Neuronal stem cell (in vitro differentiated cells): Measurements from ENCODE around the gene DOK3. TPM values are rescaled to one million over a fixed set of nuclear protein-coding genes. Genes with fewer than 3 reads are reported as not detected.

ENCODE experiments used
- DNase-seq: peaks from one replicate; pipeline ENCODE4 v3.0.0-alpha.2; 2013; ENCODE audit warnings: low spot score
- H2AFZ ChIP-seq: one replicate; pipeline ENCODE4 v1.6.1; 2013; ENCODE audit warnings: mild to moderate bottlenecking, low read length, inconsistent platforms
- H2AK5ac ChIP-seq: 2 replicates; pipeline ENCODE4 v1.6.1; 2013; ENCODE audit warnings: low read depth, mild to moderate bottlenecking, inconsistent platforms, low read length, moderate library complexity, mixed read lengths
- H2BK120ac ChIP-seq: 2 replicates; pipeline ENCODE4 v1.6.1; 2013; ENCODE audit warnings: low read depth, mild to moderate bottlenecking, inconsistent platforms, low read length, moderate library complexity, mixed read lengths
- H2BK12ac ChIP-seq: one replicate; pipeline ENCODE4 v1.6.1; 2013; ENCODE audit warnings: low read length, inconsistent platforms
- H2BK15ac ChIP-seq: 2 replicates; pipeline ENCODE4 v1.6.1; 2013; ENCODE audit warnings: mild to moderate bottlenecking, low read length, inconsistent platforms, mixed read lengths
- H2BK5ac ChIP-seq: one replicate; pipeline ENCODE4 v1.6.1; 2013; ENCODE audit warnings: inconsistent platforms, mild to moderate bottlenecking, low read length, moderate library complexity
- H3K14ac ChIP-seq: one replicate; pipeline ENCODE4 v1.6.1; 2013; ENCODE audit warnings: low read length, inconsistent platforms
- H3K18ac ChIP-seq: 2 replicates; pipeline ENCODE4 v1.6.1; 2013; ENCODE audit warnings: low read length, inconsistent platforms
- H3K23ac ChIP-seq: 2 replicates; pipeline ENCODE4 v1.6.1; 2013; ENCODE audit warnings: low read depth, mild to moderate bottlenecking, mixed read lengths, low read length, inconsistent platforms; ENCODE audit not compliant: poor library complexity
- H3K27ac ChIP-seq: replicated peaks from 3 replicates; pipeline ENCODE4 v1.5.1; 2013; ENCODE audit warnings: low read length, inconsistent platforms
- H3K27me3 ChIP-seq, 3 experiments: 2 replicates each; pipeline ENCODE4 v1.6.1; 2013; ENCODE audit warnings: low read length in 3 of 3, mild to moderate bottlenecking in 2 of 3, inconsistent platforms in 1 of 3, low read depth in 1 of 3, mixed read lengths in 1 of 3, moderate library complexity in 1 of 3; ENCODE audit not compliant: control insufficient read depth in 3 of 3, insufficient read depth in 3 of 3
- H3K36me3 ChIP-seq, 2 donors: replicated peaks in 1 of 2; 2 replicates each; pipeline ENCODE4 v1.6.1; 2013; ENCODE audit warnings: low read length in 2 of 2; ENCODE audit not compliant: control insufficient read depth in 2 of 2, insufficient read depth in 2 of 2
- H3K4ac ChIP-seq: 2 replicates; pipeline ENCODE4 v1.6.1; 2013; ENCODE audit warnings: inconsistent platforms, mild to moderate bottlenecking, low read length, moderate library complexity
- H3K4me1 ChIP-seq, 2 donors: 1 replicate in 1 of 2; 2 replicates in 1 of 2; pipeline ENCODE4 v1.6.1; 2013; ENCODE audit warnings: low read length in 2 of 2, low read depth in 1 of 2; ENCODE audit not compliant: control insufficient read depth in 2 of 2, insufficient read depth in 1 of 2
- H3K4me2 ChIP-seq: one replicate; pipeline ENCODE4 v1.6.1; 2013; ENCODE audit warnings: mild to moderate bottlenecking, low read length, inconsistent platforms; ENCODE audit not compliant: insufficient read depth, poor library complexity, severe bottlenecking
- H3K4me3 ChIP-seq, 2 donors: 2 replicates each; pipeline ENCODE4 v1.5.1; 2013; ENCODE audit warnings: low read length in 2 of 2, mild to moderate bottlenecking in 2 of 2, inconsistent platforms in 1 of 2, moderate library complexity in 1 of 2
- H3K79me1 ChIP-seq: one replicate; pipeline ENCODE4 v1.6.1; 2013; ENCODE audit warnings: low read depth, mild to moderate bottlenecking, inconsistent platforms, low read length, moderate library complexity
- H3K9ac ChIP-seq: one replicate; pipeline ENCODE4 v1.6.1; 2013; ENCODE audit warnings: mild to moderate bottlenecking, low read depth, low read length, inconsistent platforms; ENCODE audit not compliant: poor library complexity
- H3K9me3 ChIP-seq, 2 donors: replicated peaks in 1 of 2; 2 replicates each; pipeline versions ENCODE3 to v1.6.1; 2013; ENCODE audit warnings: low read length in 2 of 2, mild to moderate bottlenecking in 2 of 2, inconsistent platforms in 1 of 2, low read depth in 1 of 2, mixed read lengths in 1 of 2, moderate library complexity in 1 of 2; ENCODE audit not compliant: control insufficient read depth in 2 of 2, insufficient read depth in 1 of 2
- H4K8ac ChIP-seq: one replicate; pipeline ENCODE4 v1.6.1; 2013; ENCODE audit warnings: low read depth, mild to moderate bottlenecking, inconsistent platforms, low read length, moderate library complexity
- H4K91ac ChIP-seq: one replicate; pipeline ENCODE4 v1.6.1; 2013; ENCODE audit warnings: low read length, low read depth, mild to moderate bottlenecking, inconsistent platforms; ENCODE audit not compliant: poor library complexity
- WGBS, 2 donors: extraction: QIAGEN DNeasy Blood & Tissue Kit; methylation state at CpG; one replicate each; pipeline ENCODE4 v1.1.7; 2013; ENCODE audit warnings: missing lambda C conversion rate in 2 of 2, mixed read lengths in 1 of 2; ENCODE audit not compliant: insufficient read length in 2 of 2, insufficient replicate concordance in 1 of 2; ENCODE audit errors: extremely low coverage in 2 of 2; 5-methylcytosine and 5-hydroxymethylcytosine counted together
- polyA plus RNA-seq, 2 experiments: library from polyadenylated mRNA; stranded (reverse); fragments of 200-250 nt; gene quantifications; one replicate each; pipeline ENCODE4 v1.2.3, GENCODE V29; 2013

The DOK3 gene, protein sequence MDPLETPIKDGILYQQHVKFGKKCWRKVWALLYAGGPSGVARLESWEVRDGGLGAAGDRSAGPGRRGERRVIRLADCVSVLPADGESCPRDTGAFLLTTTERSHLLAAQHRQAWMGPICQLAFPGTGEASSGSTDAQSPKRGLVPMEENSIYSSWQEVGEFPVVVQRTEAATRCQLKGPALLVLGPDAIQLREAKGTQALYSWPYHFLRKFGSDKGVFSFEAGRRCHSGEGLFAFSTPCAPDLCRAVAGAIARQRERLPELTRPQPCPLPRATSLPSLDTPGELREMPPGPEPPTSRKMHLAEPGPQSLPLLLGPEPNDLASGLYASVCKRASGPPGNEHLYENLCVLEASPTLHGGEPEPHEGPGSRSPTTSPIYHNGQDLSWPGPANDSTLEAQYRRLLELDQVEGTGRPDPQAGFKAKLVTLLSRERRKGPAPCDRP
- 1.2 TPM for polyA plus RNA-seq (2013, experiment 1 of 2)
- polyA plus RNA-seq (2013, experiment 2 of 2), result 1.2 TPM

GRCh38 chr5:177509381-177509951 lies at the start of gene DOK3:
TSS of gene DOK3 (minus strand) at chr5:177509826. CDS start at chr5:177509540, 286 bp downstream.
- H3K79me1 ChIP-seq, result peaks cover 13% of the 10 kb centered on the region
- no peak within 1 kb of the TSS for H2BK120ac ChIP-seq
- peak within 1 kb of the TSS; percentile 37 for H2AK5ac ChIP-seq
- WGBS, 2 donors, result no CpG with 5 or more reads among the region's 20 CpGs
- no peak within 1 kb of the TSS for H3K27ac ChIP-seq
- H2BK12ac ChIP-seq, result peak within 1 kb of the TSS; percentile 97
- H2AFZ ChIP-seq, result no peak within 1 kb of the TSS
- H3K4me3 ChIP-seq, result peak within 1 kb of the TSS in 1 of 2 donors; percentile 12
- H3K9ac ChIP-seq, result peak within 1 kb of the TSS; percentile 72
- H3K36me3 ChIP-seq, result peaks cover 38 to 47% of the 10 kb centered on the region in 2 donors
- H3K27me3 ChIP-seq, result no peaks in the 10 kb centered on the region
- H3K4me1 ChIP-seq, result peaks cover 2 to 12% of the 10 kb centered on the region in 2 donors
- peak within 1 kb of the TSS; percentile 38 for H3K18ac ChIP-seq
- H4K91ac ChIP-seq, result no peak within 1 kb of the TSS
- H3K14ac ChIP-seq, result peak within 1 kb of the TSS; percentile 56
- no peak for DNase-seq
- no peak within 1 kb of the TSS for H3K4ac ChIP-seq
- H2BK15ac ChIP-seq, result no peak within 1 kb of the TSS
- no peak within 1 kb of the TSS for H4K8ac ChIP-seq
- peak within 1 kb of the TSS; percentile 49 for H3K23ac ChIP-seq
- H2BK5ac ChIP-seq, result peak within 1 kb of the TSS; percentile 75
- no peak within 1 kb of the TSS for H3K4me2 ChIP-seq
- H3K9me3 ChIP-seq, result no peaks in the 10 kb centered on the region

DNA sequence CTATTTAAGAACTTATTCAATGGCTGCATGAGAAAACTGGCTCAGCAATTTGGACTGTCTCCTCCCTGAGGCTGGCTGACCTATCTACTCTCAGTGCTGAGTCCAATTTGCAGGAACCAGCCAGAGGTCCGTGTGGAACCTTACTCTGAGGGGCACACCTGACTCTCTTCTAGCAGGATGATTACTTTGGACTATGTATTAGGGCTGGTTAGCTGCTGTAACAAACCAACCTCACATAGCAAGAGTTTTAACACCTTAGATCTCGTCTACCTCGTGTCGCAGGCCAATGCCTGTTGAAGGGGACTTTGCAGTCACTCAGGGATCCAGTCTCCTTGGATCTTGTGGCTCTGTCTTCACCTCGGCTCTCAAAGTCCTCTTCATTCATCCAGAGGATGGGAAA lies 48.2 kb upstream of the DOK3 start:
- no peak overlapping the region for H3K4ac ChIP-seq
- H2BK15ac ChIP-seq, result no peak overlapping the region
- peak overlapping the region; percentile 17 for H3K23ac ChIP-seq
- no peak for DNase-seq
- H3K9ac ChIP-seq, result no peak overlapping the region
- no peak overlapping the region for H3K4me2 ChIP-seq
- H3K14ac ChIP-seq, result no peak overlapping the region
- peaks cover 0 to 3% of the 10 kb centered on the region in 2 donors for H3K36me3 ChIP-seq
- H2AFZ ChIP-seq, result no peak overlapping the region
- H4K91ac ChIP-seq, result no peak overlapping the region
- H4K8ac ChIP-seq, result no peak overlapping the region
- no peak overlapping the region for H3K27ac ChIP-seq
- H3K9me3 ChIP-seq, result peaks cover 2 to 9% of the 10 kb centered on the region in 2 donors
- no peak overlapping the region for H2BK120ac ChIP-seq
- H3K4me3 ChIP-seq, result no peak overlapping the region
- no peak overlapping the region for H3K18ac ChIP-seq
- no peak overlapping the region for H2BK5ac ChIP-seq
- peaks cover 3 to 5% of the 10 kb centered on the region in 2 donors for H3K4me1 ChIP-seq
- H2AK5ac ChIP-seq, result no peak overlapping the region
- H2BK12ac ChIP-seq, result no peak overlapping the region
- H3K79me1 ChIP-seq, result peaks cover 3% of the 10 kb centered on the region
- H3K27me3 ChIP-seq, result no peaks in the 10 kb centered on the region
- no CpG with 5 or more reads among the region's 5 CpGs for WGBS, 2 donors

DNA sequence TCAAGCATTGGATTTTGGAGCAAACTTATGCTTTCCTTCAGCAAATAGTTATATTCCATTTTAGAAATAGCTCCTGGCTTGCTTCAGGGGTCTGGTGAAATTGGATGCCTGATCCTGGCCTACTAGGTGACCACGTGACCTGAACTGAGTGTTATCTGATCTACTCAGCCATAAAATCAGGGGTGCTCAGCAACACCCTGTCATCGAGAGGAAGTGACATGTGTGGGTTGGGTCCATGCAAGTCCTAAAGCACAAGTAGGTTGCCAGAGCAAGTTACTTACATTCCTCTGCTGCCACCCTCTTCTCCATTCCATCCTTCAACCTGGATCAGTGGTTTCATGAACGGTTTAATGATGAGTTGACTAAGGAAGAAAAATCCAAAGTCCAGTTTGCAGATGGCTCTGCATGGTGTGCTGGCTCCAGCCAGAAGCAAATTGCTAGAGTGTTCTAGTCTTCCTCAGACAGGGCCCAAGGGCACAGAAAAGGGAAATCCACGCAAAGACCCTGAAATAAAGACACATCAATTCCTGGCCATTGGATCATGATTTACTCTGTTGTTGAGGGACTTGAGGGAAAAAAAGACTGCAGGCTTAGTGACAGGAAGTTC lies 47.5 kb upstream of the DOK3 start:
- Histone ChIP-seq H3K14ac (no peak overlapping the region), H3K4me3 (no peak overlapping the region), H3K9me3 (peaks cover 0 to 2% of the 10 kb centered on the region in 2 donors), H3K4me1 (peaks cover 4 to 5% of the 10 kb centered on the region in 2 donors), H2BK5ac (no peak overlapping the region), H3K27ac (no peak overlapping the region), H3K9ac (no peak overlapping the region), H2BK120ac (no peak overlapping the region), H2AFZ (no peak overlapping the region), H3K4me2 (no peak overlapping the region), H2BK12ac (no peak overlapping the region), H3K23ac (no peak overlapping the region), H3K27me3 (no peaks in the 10 kb centered on the region), H3K79me1 (peaks cover 3% of the 10 kb centered on the region), H2AK5ac (no peak overlapping the region), H4K8ac (no peak overlapping the region), H3K36me3 (peaks cover under 1 to 10% of the 10 kb centered on the region in 2 donors), H3K4ac (no peak overlapping the region), H3K18ac (no peak overlapping the region), H4K91ac (no peak overlapping the region), H2BK15ac (no peak overlapping the region)
- DNase-seq, result no peak
- no CpG with 5 or more reads among the region's 4 CpGs for WGBS, 2 donors

DNA sequence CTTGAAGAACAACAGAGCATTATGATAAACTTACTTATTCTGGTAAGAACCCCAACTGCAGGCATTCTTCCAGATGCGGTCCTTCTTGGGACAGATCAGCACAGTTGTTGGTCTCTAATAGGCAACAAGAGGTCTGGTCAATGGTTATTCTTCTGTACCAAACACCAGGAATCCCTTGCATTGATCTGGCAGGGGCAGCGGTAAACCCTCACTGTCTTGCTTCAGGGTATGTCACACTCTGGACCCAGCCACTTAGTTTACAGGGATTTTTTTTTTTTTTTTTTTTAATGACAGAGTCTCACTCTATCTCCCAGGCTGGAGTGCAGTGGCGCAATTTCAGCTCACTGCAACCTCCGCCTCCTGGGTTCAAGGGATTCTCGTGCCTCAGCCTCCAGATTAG lies 46.0 kb upstream of the DOK3 start:
- Histone ChIP-seq H2AFZ (peak overlapping the region; percentile 45), H4K8ac (no peak overlapping the region), H3K4ac (no peak overlapping the region), H3K4me3 (no peak overlapping the region), H3K23ac (no peak overlapping the region), H2AK5ac (no peak overlapping the region), H3K9me3 (no peaks in the 10 kb centered on the region), H3K27ac (no peak overlapping the region), H3K4me2 (no peak overlapping the region), H3K36me3 (peaks cover 4 to 25% of the 10 kb centered on the region in 2 donors), H2BK12ac (no peak overlapping the region), H3K27me3 (no peaks in the 10 kb centered on the region), H4K91ac (no peak overlapping the region), H3K79me1 (peaks cover 3% of the 10 kb centered on the region), H2BK5ac (no peak overlapping the region), H3K14ac (no peak overlapping the region), H3K9ac (no peak overlapping the region), H3K4me1 (peaks cover 4 to 5% of the 10 kb centered on the region in 2 donors), H3K18ac (no peak overlapping the region), H2BK15ac (no peak overlapping the region), H2BK120ac (no peak overlapping the region)
- DNase-seq, result no peak
- WGBS, 2 donors, result no CpG with 5 or more reads among the region's 5 CpGs
